Osteoblast (primary cell): Measurements from ENCODE around the gene EPC1. TPM values are rescaled to one million over a fixed set of nuclear protein-coding genes. Genes with fewer than 3 reads are reported as not detected.
"Not testable (repeated sequence)": the region's sequence is repeated elsewhere in the genome, so short reads cannot be mapped to it uniquely, and the experiment has no call there.

ENCODE experiments used
- DNase-seq: peaks from one replicate; pipeline ENCODE4 v3.0.0; 2011; ENCODE audit warnings: low spot score, mixed read lengths; ENCODE audit not compliant: insufficient read length; ENCODE audit errors: missing footprints
- H2AFZ ChIP-seq: 2 replicates; pipeline ENCODE4 v1.6.0; 2011; ENCODE audit warnings: mild to moderate bottlenecking, low read length
- H3K27ac ChIP-seq: 2 replicates; pipeline ENCODE4 v1.5.1; 2011; ENCODE audit warnings: mild to moderate bottlenecking, low read depth, low read length, moderate library complexity
- H3K27me3 ChIP-seq: 2 replicates; pipeline ENCODE4 v1.6.0; 2012; ENCODE audit warnings: mild to moderate bottlenecking, control low read depth, inconsistent platforms, low read length, moderate library complexity; ENCODE audit not compliant: insufficient read depth
- H3K36me3 ChIP-seq: 2 replicates; pipeline ENCODE4 v1.5.1; 2011; ENCODE audit warnings: mild to moderate bottlenecking, low read length, control low read depth, moderate library complexity; ENCODE audit not compliant: insufficient read depth
- H3K4me1 ChIP-seq: 2 replicates; pipeline ENCODE4 v1.5.1; 2011; ENCODE audit warnings: mild to moderate bottlenecking, low read length, control low read depth, moderate library complexity; ENCODE audit not compliant: insufficient read depth
- H3K4me2 ChIP-seq: 2 replicates; pipeline ENCODE4 v1.6.0; 2011; ENCODE audit warnings: mild to moderate bottlenecking, low read length; ENCODE audit not compliant: insufficient read depth
- H3K4me3 ChIP-seq: fragments of 200-600 bp; sonication (generic); 3 replicates; pipeline ENCODE4 v1.5.1; 2012; ENCODE audit warnings: mild to moderate bottlenecking, low read length, inconsistent platforms; ENCODE audit not compliant: insufficient read depth
- H3K79me2 ChIP-seq: 2 replicates; pipeline ENCODE4 v1.6.0; 2012; ENCODE audit warnings: mild to moderate bottlenecking, low read length, control low read depth, inconsistent platforms; ENCODE audit not compliant: insufficient read depth
- H3K9me3 ChIP-seq: 2 replicates; pipeline ENCODE4 v1.5.1; 2011; ENCODE audit warnings: low read depth, low read length, control low read depth
- H4K20me1 ChIP-seq: 2 replicates; pipeline ENCODE4 v1.6.0; 2012; ENCODE audit warnings: mild to moderate bottlenecking, low read length, control low read depth; ENCODE audit not compliant: insufficient read depth
- CTCF ChIP-seq: IDR thresholded peaks from 2 replicates; pipeline ENCODE4 v1.5.1; 2011; ENCODE audit warnings: mild to moderate bottlenecking, low read depth, low read length, moderate library complexity; ENCODE audit errors: extremely low read depth
- small RNA-seq: library from RNA; depleted of rRNA; stranded (forward); fragments of <200 nt; gene quantifications from one replicate; pipeline ENCODE3, GENCODE V24; 2012
- total RNA-seq: library from RNA; depleted of rRNA; stranded (reverse); fragments of >200 nt; gene quantifications from 2 replicates; pipeline ENCODE4 v1.2.3, GENCODE V29; 2012

The EPC1 gene
- total RNA-seq, 1 donor, result 30.8 TPM

GRCh38 chr10:32225976-32226375 lies 121.0 kb downstream of the EPC1 start:
- no peaks in the 10 kb centered on the region for H3K4me1 ChIP-seq
- no peak for TF ChIP-seq CTCF
- H3K36me3 ChIP-seq, result no peaks in the 10 kb centered on the region
- H3K4me2 ChIP-seq, result no peak overlapping the region
- H3K4me3 ChIP-seq, result no peak overlapping the region
- H3K79me2 ChIP-seq, result no peaks in the 10 kb centered on the region
- H3K9me3 ChIP-seq, result no peaks in the 10 kb centered on the region
- H3K27ac ChIP-seq, result no peak overlapping the region
- no peaks in the 10 kb centered on the region for H4K20me1 ChIP-seq
- no peak overlapping the region for H2AFZ ChIP-seq
- no peak for DNase-seq
- H3K27me3 ChIP-seq, result no peaks in the 10 kb centered on the region

- not testable (repeated sequence) for H3K79me2 ChIP-seq, H4K20me1 ChIP-seq, H3K9me3 ChIP-seq, H3K27ac ChIP-seq, H3K4me1 ChIP-seq, H2AFZ ChIP-seq, H3K4me2 ChIP-seq, H3K36me3 ChIP-seq, H3K4me3 ChIP-seq, H3K27me3 ChIP-seq
- DNase-seq, result peak; percentile 14
Measured at GRCh38 chr10:32222376-32222775, 124.6 kb downstream of the EPC1 start.

GRCh38 chr10:32219156-32219555 lies 127.8 kb downstream of the EPC1 start:
- H3K27ac ChIP-seq, DNase-seq, H3K36me3 ChIP-seq, H2AFZ ChIP-seq, H3K4me2 ChIP-seq, H3K4me3 ChIP-seq, H3K4me1 ChIP-seq, H3K79me2 ChIP-seq, H3K27me3 ChIP-seq, H4K20me1 ChIP-seq, H3K9me3 ChIP-seq: not testable (repeated sequence)

- not testable (repeated sequence) for DNase-seq, H3K27ac ChIP-seq, H4K20me1 ChIP-seq, H3K27me3 ChIP-seq, H3K79me2 ChIP-seq, H2AFZ ChIP-seq, H3K9me3 ChIP-seq, H3K4me1 ChIP-seq, H3K36me3 ChIP-seq, H3K4me3 ChIP-seq, H3K4me2 ChIP-seq
Measured at GRCh38 chr10:32218206-32219044, 128.5 kb downstream of the EPC1 start.

Small RNA genes lying within 50 kb of the gene (small RNA-seq; reads per million reads assigned to genes)
- gene RNU6-1244P, result not detected

Other genes with a start within 250 kb of the EPC1 start
- 22.4 and 25.6 TPM in 2 replicates for gene CCDC7, start 99.0 kb upstream of the EPC1 start, total RNA-seq